ENCODE results near the gene CALHM5.

DNA sequence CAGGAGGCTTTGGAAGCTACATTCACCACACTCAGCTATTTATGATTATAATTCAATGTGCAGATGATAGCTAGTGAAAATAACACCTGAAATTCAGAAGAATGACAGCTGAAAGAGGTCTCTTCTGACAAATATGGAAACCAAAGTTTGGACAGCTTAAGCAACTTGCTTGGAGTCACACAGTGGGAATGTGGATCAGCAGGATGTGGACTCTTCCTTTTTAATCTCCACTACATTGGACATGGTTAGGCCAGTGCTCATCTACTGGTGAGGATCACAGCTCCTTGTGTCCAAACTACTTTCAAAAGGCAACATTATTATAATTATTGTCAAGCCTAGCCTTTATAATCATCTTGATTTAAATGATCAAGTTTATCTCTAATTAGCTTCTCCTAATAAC, 23.7 kb downstream of the CALHM5 start:
- TF ChIP-seq, protein P1, sequence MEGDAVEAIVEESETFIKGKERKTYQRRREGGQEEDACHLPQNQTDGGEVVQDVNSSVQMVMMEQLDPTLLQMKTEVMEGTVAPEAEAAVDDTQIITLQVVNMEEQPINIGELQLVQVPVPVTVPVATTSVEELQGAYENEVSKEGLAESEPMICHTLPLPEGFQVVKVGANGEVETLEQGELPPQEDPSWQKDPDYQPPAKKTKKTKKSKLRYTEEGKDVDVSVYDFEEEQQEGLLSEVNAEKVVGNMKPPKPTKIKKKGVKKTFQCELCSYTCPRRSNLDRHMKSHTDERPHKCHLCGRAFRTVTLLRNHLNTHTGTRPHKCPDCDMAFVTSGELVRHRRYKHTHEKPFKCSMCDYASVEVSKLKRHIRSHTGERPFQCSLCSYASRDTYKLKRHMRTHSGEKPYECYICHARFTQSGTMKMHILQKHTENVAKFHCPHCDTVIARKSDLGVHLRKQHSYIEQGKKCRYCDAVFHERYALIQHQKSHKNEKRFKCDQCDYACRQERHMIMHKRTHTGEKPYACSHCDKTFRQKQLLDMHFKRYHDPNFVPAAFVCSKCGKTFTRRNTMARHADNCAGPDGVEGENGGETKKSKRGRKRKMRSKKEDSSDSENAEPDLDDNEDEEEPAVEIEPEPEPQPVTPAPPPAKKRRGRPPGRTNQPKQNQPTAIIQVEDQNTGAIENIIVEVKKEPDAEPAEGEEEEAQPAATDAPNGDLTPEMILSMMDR (IDR thresholded peaks at IDR 0.05): no peak
- TF ChIP-seq POLR2AphosphoS5 (IDR thresholded peaks at IDR 0.05; ENCODE audit: insufficient read depth in 1 of 2, low read depth in 1 of 2) (no peak), POLR2A (IDR thresholded peaks at IDR 0.05) (no peak)

All from vagina (tissue), 2 donors.